ENCODE results near the gene NUCKS1. TPM values are rescaled to one million over a fixed set of nuclear protein-coding genes. Genes with fewer than 3 reads are reported as not detected.

NUCKS1 gene
- polyA plus RNA-seq, 1 of the 3 experiments (the other 2 are of a cell fraction) = 25.4 TPM

DNA sequence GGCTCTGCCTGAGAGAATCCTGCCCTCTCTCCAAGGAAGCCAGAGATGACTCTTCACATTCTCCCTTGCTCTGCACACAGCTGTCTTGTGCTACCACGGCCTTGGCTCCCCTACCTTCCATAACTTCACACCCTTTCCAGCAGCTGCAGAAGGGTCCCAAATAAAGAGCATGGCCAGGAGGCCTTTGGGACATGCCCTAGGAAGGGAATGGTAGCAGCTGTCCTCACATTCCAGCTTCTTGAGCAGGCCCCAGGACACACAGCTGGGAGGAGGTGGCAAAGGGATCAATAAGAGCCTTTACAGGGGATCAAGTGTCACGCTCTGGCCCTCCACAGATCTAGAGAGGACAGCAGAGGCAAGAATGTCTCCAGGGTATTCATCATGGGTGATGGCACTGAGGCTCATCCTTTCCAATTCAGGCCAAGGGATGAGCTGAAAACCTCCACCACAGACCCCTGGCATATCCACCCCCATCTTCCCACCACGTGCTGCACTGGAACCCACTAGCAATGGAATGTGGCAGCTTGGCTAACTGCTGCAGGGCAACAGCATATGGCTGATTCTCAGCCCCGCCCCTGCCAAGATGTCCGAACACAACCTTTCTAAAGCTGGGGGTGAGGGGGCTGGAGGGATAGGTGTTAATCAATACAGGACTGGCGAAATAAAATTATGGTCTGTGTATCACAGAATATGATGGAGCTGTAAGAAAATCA is 43.1 kb upstream of the NUCKS1 start:
- TF ChIP-seq, protein P1, sequence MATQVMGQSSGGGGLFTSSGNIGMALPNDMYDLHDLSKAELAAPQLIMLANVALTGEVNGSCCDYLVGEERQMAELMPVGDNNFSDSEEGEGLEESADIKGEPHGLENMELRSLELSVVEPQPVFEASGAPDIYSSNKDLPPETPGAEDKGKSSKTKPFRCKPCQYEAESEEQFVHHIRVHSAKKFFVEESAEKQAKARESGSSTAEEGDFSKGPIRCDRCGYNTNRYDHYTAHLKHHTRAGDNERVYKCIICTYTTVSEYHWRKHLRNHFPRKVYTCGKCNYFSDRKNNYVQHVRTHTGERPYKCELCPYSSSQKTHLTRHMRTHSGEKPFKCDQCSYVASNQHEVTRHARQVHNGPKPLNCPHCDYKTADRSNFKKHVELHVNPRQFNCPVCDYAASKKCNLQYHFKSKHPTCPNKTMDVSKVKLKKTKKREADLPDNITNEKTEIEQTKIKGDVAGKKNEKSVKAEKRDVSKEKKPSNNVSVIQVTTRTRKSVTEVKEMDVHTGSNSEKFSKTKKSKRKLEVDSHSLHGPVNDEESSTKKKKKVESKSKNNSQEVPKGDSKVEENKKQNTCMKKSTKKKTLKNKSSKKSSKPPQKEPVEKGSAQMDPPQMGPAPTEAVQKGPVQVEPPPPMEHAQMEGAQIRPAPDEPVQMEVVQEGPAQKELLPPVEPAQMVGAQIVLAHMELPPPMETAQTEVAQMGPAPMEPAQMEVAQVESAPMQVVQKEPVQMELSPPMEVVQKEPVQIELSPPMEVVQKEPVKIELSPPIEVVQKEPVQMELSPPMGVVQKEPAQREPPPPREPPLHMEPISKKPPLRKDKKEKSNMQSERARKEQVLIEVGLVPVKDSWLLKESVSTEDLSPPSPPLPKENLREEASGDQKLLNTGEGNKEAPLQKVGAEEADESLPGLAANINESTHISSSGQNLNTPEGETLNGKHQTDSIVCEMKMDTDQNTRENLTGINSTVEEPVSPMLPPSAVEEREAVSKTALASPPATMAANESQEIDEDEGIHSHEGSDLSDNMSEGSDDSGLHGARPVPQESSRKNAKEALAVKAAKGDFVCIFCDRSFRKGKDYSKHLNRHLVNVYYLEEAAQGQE (IDR thresholded peaks at IDR 0.05; ENCODE audit: low read depth, low read length) = no peak
- TF ChIP-seq MXI1 (IDR thresholded peaks at IDR 0.05; ENCODE audit: low read depth, low read length) (no peak), RFX5 (IDR thresholded peaks at IDR 0.05; ENCODE audit: low read length) (no peak), IRF3 (IDR thresholded peaks at IDR 0.05; ENCODE audit: low read depth, low read length) (no peak), CHD2 (IDR thresholded peaks at IDR 0.05; ENCODE audit: low read length, partially characterized antibody) (no peak), RXRA (IDR thresholded peaks at IDR 0.05; ENCODE audit: borderline replicate concordance, low read depth) (no peak), TCF12 (IDR thresholded peaks at IDR 0.05) (no peak), NFIC (IDR thresholded peaks at IDR 0.05; ENCODE audit: borderline replicate concordance) (no peak), MEF2A (IDR thresholded peaks at IDR 0.05; ENCODE audit: borderline replicate concordance, low read depth) (no peak), NRF1 (IDR thresholded peaks at IDR 0.05; ENCODE audit: low read depth, low read length) (no peak), MAX (IDR thresholded peaks at IDR 0.05; ENCODE audit: low read depth) (no peak), ELF1 (IDR thresholded peaks at IDR 0.05) (no peak), RCOR1 (IDR thresholded peaks at IDR 0.05; ENCODE audit: low read length) (no peak), POLR2AphosphoS5 (IDR thresholded peaks at IDR 0.05; ENCODE audit: low read depth, low read length) (no peak)
- TF ChIP-seq, protein P2, sequence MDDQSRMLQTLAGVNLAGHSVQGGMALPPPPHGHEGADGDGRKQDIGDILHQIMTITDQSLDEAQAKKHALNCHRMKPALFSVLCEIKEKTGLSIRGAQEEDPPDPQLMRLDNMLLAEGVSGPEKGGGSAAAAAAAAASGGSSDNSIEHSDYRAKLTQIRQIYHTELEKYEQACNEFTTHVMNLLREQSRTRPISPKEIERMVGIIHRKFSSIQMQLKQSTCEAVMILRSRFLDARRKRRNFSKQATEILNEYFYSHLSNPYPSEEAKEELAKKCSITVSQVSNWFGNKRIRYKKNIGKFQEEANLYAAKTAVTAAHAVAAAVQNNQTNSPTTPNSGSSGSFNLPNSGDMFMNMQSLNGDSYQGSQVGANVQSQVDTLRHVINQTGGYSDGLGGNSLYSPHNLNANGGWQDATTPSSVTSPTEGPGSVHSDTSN (IDR thresholded peaks at IDR 0.05) = no peak
- TF ChIP-seq, protein P3, sequence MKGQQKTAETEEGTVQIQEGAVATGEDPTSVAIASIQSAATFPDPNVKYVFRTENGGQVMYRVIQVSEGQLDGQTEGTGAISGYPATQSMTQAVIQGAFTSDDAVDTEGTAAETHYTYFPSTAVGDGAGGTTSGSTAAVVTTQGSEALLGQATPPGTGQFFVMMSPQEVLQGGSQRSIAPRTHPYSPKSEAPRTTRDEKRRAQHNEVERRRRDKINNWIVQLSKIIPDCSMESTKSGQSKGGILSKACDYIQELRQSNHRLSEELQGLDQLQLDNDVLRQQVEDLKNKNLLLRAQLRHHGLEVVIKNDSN (IDR thresholded peaks at IDR 0.05; ENCODE audit: borderline replicate concordance, low read depth) = no peak
- DNase-seq = no peak
- H3K9me3 ChIP-seq = no peaks in the 10 kb centered on the region
- POLR2A ChIA-PET = no interaction called here
- H3F3A ChIP-seq (replicated peaks; ENCODE audit: insufficient read depth) = peaks cover 4% of the 10 kb centered on the region
- no peaks in the 10 kb centered on the region for H3K79me2 ChIP-seq (ENCODE audit: insufficient read depth)
- no peak overlapping the region for H3K27ac ChIP-seq (ENCODE audit: low read depth in 2 of 2, low read length in 1 of 2)
- 81% methylated on average over 5 of the region's 6 CpGs for WGBS (ENCODE audit: low lambda C conversion rate)
- peaks cover 4 to 53% of the 10 kb centered on the region in 2 experiments for H3K36me3 ChIP-seq (replicated peaks in 1 of 2; ENCODE audit: control insufficient read depth in 1 of 2, insufficient read depth in 2 of 2, low read length in 1 of 2)
- no peak overlapping the region for H3K4me3 ChIP-seq (ENCODE audit: low read depth in 2 of 2, low read length in 1 of 2)
- no peak overlapping the region for H3K4me2 ChIP-seq
- no peaks in the 10 kb centered on the region for H3K9me2 ChIP-seq
- CTCF ChIA-PET = interaction anchor here (1.1 to 11.9 kb wide), 21 partner anchors 11 to 313 kb away, joined by 3 to 366 read pairs (median 12); partner anchors contain the start of genes RAB29, SLC26A9 and SLC41A1
- H2AFZ ChIP-seq (ENCODE audit: low read depth) = no peak overlapping the region
- no peaks in the 10 kb centered on the region for H3K27me3 ChIP-seq (ENCODE audit: insufficient read depth)
- H3K9ac ChIP-seq = no peak overlapping the region
- peaks cover 0 to 3% of the 10 kb centered on the region in 2 experiments; a peak in 1 of 4 replicates for H3K4me1 ChIP-seq (ENCODE audit: control insufficient read depth in 1 of 2, insufficient read depth in 2 of 2, low read depth in 1 of 2, low read length in 1 of 2)
- no peaks in the 10 kb centered on the region for H4K20me1 ChIP-seq (ENCODE audit: insufficient read depth)
